ENCODE results near the gene COX4I2.

The COX4I2 gene

DNA sequence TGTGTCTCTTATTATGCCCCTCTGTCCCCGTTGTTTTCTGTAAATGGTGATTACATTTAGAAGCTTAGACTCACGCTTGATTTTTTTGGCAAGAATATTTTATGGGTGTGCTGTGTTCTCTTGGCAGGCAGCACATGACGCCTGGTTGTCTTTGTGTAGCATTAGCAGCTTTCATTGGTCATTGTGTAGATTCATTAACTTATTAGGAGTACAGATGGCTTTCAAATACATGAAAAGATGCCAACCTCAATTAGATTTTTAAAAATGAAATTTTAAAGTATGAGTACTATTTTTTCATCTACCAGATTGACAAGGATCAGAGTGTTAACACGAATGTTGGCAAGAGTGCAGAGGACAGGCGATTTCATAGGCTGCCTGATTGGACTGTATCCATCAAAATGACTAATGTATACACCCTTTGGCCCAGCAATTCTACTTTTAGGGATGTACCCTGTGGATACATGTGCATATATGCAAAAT, 15.2 kb downstream of the COX4I2 start:
- Histone ChIP-seq H3K27me3 (ENCODE audit: insufficient read depth, poor library complexity, severe bottlenecking) (no peaks in the 10 kb centered on the region), H3K4me3 (replicated peaks; ENCODE audit: insufficient read depth, low read length) (no peak overlapping the region), H3K27ac (replicated peaks) (no peak overlapping the region)
- no peak for DNase-seq (ENCODE audit: low read depth in 1 of 2, low spot score in 1 of 2)
- TF ChIP-seq GABPA (IDR thresholded peaks at IDR 0.05; ENCODE audit: low read depth), result no peak
- TF ChIP-seq SPI1 (IDR thresholded peaks at IDR 0.05; ENCODE audit: borderline replicate concordance, low read depth), result no peak
- TF ChIP-seq POLR2AphosphoS5 (IDR thresholded peaks at IDR 0.05; ENCODE audit: low read depth), result no peak
- no peak for TF ChIP-seq CTCF (IDR thresholded peaks at IDR 0.05; ENCODE audit: insufficient read depth, low read length)
- no peak for TF ChIP-seq REST (IDR thresholded peaks at IDR 0.05; ENCODE audit: insufficient replicate concordance, low read depth)

DNA sequence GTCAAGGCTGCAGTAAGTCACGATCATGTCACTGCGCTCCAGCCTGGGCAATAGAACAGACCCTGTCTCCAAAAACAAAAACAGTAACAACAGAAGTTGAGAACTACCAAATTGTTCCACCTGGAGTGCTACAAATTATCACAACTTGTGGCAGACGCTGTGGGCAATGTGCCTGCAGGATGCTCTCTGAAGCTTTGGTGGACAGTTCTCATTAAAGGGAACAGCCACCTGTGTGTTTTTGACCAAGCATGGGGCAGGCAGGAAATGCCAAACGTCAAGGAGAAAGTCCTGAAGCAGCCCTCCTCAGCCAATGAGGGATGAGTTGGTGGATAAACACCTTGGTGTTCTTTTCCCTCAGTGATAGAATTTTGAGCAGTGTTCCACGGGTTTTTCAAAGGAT, 15.8 kb downstream of the COX4I2 start:
- Histone ChIP-seq H3K27me3 (ENCODE audit: insufficient read depth, poor library complexity, severe bottlenecking) (no peaks in the 10 kb centered on the region), H3K27ac (replicated peaks) (no peak overlapping the region), H3K4me3 (replicated peaks; ENCODE audit: insufficient read depth, low read length) (no peak overlapping the region)
- TF ChIP-seq GABPA (IDR thresholded peaks at IDR 0.05; ENCODE audit: low read depth), result no peak
- TF ChIP-seq CTCF (IDR thresholded peaks at IDR 0.05; ENCODE audit: insufficient read depth, low read length), result no peak
- no peak for TF ChIP-seq REST (IDR thresholded peaks at IDR 0.05; ENCODE audit: insufficient replicate concordance, low read depth)
- no peak for TF ChIP-seq SPI1 (IDR thresholded peaks at IDR 0.05; ENCODE audit: borderline replicate concordance, low read depth)
- TF ChIP-seq POLR2AphosphoS5 (IDR thresholded peaks at IDR 0.05; ENCODE audit: low read depth), result no peak
- DNase-seq (ENCODE audit: low read depth in 1 of 2, low spot score in 1 of 2), result no peak

- DNase-seq (ENCODE audit: low read depth in 1 of 2, low spot score in 1 of 2), result no peak
- no peak overlapping the region for H3K27ac ChIP-seq (replicated peaks)
- H3K27me3 ChIP-seq (ENCODE audit: insufficient read depth, poor library complexity, severe bottlenecking), result no peaks in the 10 kb centered on the region
- TF ChIP-seq POLR2AphosphoS5 (IDR thresholded peaks at IDR 0.05; ENCODE audit: low read depth) (no peak), CTCF (IDR thresholded peaks at IDR 0.05; ENCODE audit: insufficient read depth, low read length) (no peak), REST (IDR thresholded peaks at IDR 0.05; ENCODE audit: insufficient replicate concordance, low read depth) (no peak), GABPA (IDR thresholded peaks at IDR 0.05; ENCODE audit: low read depth) (no peak), SPI1 (IDR thresholded peaks at IDR 0.05; ENCODE audit: borderline replicate concordance, low read depth) (no peak)
- no peak overlapping the region for H3K4me3 ChIP-seq (replicated peaks; ENCODE audit: insufficient read depth, low read length)
Observed at GRCh38 chr20:31654534-31654933, 16.8 kb downstream of the COX4I2 start.

Data from HL-60 (cell line).